ENCODE data around the gene TIMM10.
"Not testable (repeated sequence)": the region's sequence is repeated elsewhere in the genome, so short reads cannot be mapped to it uniquely, and the experiment has no call there.

Gene TIMM10

GRCh38 chr11:57539342-57539741 is 8.8 kb upstream of the TIMM10 start:
- no peaks in the 10 kb centered on the region for H3K4me1 ChIP-seq (ENCODE audit: control insufficient read depth, insufficient read depth, low read length)

GRCh38 chr11:57536947-57537619 is 6.5 kb upstream of the TIMM10 start, which contains the start of gene SMTNL1:
SMTNL1 (plus strand) TSS chr11:57537595; CDS start chr11:57542643, 5,048 bp downstream.
- H3K27me3 ChIP-seq (ENCODE audit: control insufficient read depth, insufficient read depth, low read length): peaks cover 42% of the 10 kb centered on the region
- H3K9me3 ChIP-seq (replicated peaks; ENCODE audit: low read length): no peaks in the 10 kb centered on the region
- no peak within 1 kb of the TSS for H3K9ac ChIP-seq (ENCODE audit: low read depth, low read length)
- H3K4me2 ChIP-seq (ENCODE audit: low read length): no peak within 1 kb of the TSS
- H3K4me3 ChIP-seq (ENCODE audit: low read length): no peak within 1 kb of the TSS
- H3K36me3 ChIP-seq (ENCODE audit: insufficient read depth, low read length): no peaks in the 10 kb centered on the region
- H3K4me1 ChIP-seq (ENCODE audit: control insufficient read depth, insufficient read depth, low read length): no peaks in the 10 kb centered on the region

More at GRCh38 chr11:57539342-57539741, 8.8 kb upstream of the TIMM10 start:
- no peaks in the 10 kb centered on the region for H3K36me3 ChIP-seq (ENCODE audit: insufficient read depth, low read length)
- H3K4me3 ChIP-seq (ENCODE audit: low read length): no peak overlapping the region
- no peak overlapping the region for H3K4me2 ChIP-seq (ENCODE audit: low read length)
- peaks cover 58% of the 10 kb centered on the region for H3K27me3 ChIP-seq (ENCODE audit: control insufficient read depth, insufficient read depth, low read length)
- H3K9ac ChIP-seq (ENCODE audit: low read depth, low read length): no peak overlapping the region
- H3K9me3 ChIP-seq (replicated peaks; ENCODE audit: low read length): no peaks in the 10 kb centered on the region

GRCh38 chr11:57534449-57534848 is 3.9 kb upstream of the TIMM10 start:
- not testable (repeated sequence) for H3K4me2 ChIP-seq (ENCODE audit: low read length); H3K9ac ChIP-seq (ENCODE audit: low read depth, low read length); H3K4me3 ChIP-seq (ENCODE audit: low read length); H3K4me1 ChIP-seq (ENCODE audit: control insufficient read depth, insufficient read depth, low read length); H3K36me3 ChIP-seq (ENCODE audit: insufficient read depth, low read length); H3K9me3 ChIP-seq (replicated peaks; ENCODE audit: low read length)
- H3K27me3 ChIP-seq (ENCODE audit: control insufficient read depth, insufficient read depth, low read length): peaks cover 36% of the 10 kb centered on the region

GRCh38 chr11:57530215-57530595 is 349 bp downstream of the TIMM10 start:
- H3K9me3 ChIP-seq (replicated peaks; ENCODE audit: low read length): no peaks in the 10 kb centered on the region
- H3K27me3 ChIP-seq (ENCODE audit: control insufficient read depth, insufficient read depth, low read length): peaks cover 2% of the 10 kb centered on the region
- H3K36me3 ChIP-seq (ENCODE audit: insufficient read depth, low read length): peaks cover 8% of the 10 kb centered on the region
- H3K4me1 ChIP-seq (ENCODE audit: control insufficient read depth, insufficient read depth, low read length): peaks cover 7% of the 10 kb centered on the region
- H3K4me3 ChIP-seq (ENCODE audit: low read length): peak overlapping the region; percentile 90
- peak overlapping the region; percentile 89 for H3K4me2 ChIP-seq (ENCODE audit: low read length)
- peak overlapping the region; percentile 93 for H3K9ac ChIP-seq (ENCODE audit: low read depth, low read length)

- peaks cover 7% of the 10 kb centered on the region for H3K4me1 ChIP-seq (ENCODE audit: control insufficient read depth, insufficient read depth, low read length)
- peak overlapping the region; percentile 89 for H3K4me2 ChIP-seq (ENCODE audit: low read length)
- H3K9me3 ChIP-seq (replicated peaks; ENCODE audit: low read length): no peaks in the 10 kb centered on the region
- no peak overlapping the region for H3K9ac ChIP-seq (ENCODE audit: low read depth, low read length)
- H3K27me3 ChIP-seq (ENCODE audit: control insufficient read depth, insufficient read depth, low read length): no peaks in the 10 kb centered on the region
- no peak overlapping the region for H3K4me3 ChIP-seq (ENCODE audit: low read length)
- peaks cover 8% of the 10 kb centered on the region for H3K36me3 ChIP-seq (ENCODE audit: insufficient read depth, low read length)
These were observed 1.5 kb downstream of the TIMM10 start for GRCh38 chr11:57529012-57529411.

- peaks cover 7% of the 10 kb centered on the region for H3K4me1 ChIP-seq (ENCODE audit: control insufficient read depth, insufficient read depth, low read length)
- no peak overlapping the region for H3K4me2 ChIP-seq (ENCODE audit: low read length)
- no peak overlapping the region for H3K9ac ChIP-seq (ENCODE audit: low read depth, low read length)
- no peaks in the 10 kb centered on the region for H3K9me3 ChIP-seq (replicated peaks; ENCODE audit: low read length)
- H3K4me3 ChIP-seq (ENCODE audit: low read length): no peak overlapping the region
- no peaks in the 10 kb centered on the region for H3K27me3 ChIP-seq (ENCODE audit: control insufficient read depth, insufficient read depth, low read length)
- peaks cover 8% of the 10 kb centered on the region for H3K36me3 ChIP-seq (ENCODE audit: insufficient read depth, low read length)
These were observed 3.4 kb downstream of the TIMM10 start for GRCh38 chr11:57527056-57527631.

GRCh38 chr11:57523419-57523818 is 7.1 kb downstream of the TIMM10 start:
- Histone ChIP-seq H3K4me1 (ENCODE audit: control insufficient read depth, insufficient read depth, low read length) (no peaks in the 10 kb centered on the region), H3K27me3 (ENCODE audit: control insufficient read depth, insufficient read depth, low read length) (no peaks in the 10 kb centered on the region), H3K36me3 (ENCODE audit: insufficient read depth, low read length) (no peaks in the 10 kb centered on the region), H3K9ac (ENCODE audit: low read depth, low read length) (no peak overlapping the region), H3K9me3 (replicated peaks; ENCODE audit: low read length) (no peaks in the 10 kb centered on the region), H3K4me2 (ENCODE audit: low read length) (no peak overlapping the region), H3K4me3 (ENCODE audit: low read length) (no peak overlapping the region)

- Histone ChIP-seq H3K36me3 (ENCODE audit: insufficient read depth, low read length) (no peaks in the 10 kb centered on the region), H3K9me3 (replicated peaks; ENCODE audit: low read length) (no peaks in the 10 kb centered on the region), H3K4me2 (ENCODE audit: low read length) (no peak overlapping the region), H3K27me3 (ENCODE audit: control insufficient read depth, insufficient read depth, low read length) (no peaks in the 10 kb centered on the region), H3K4me1 (ENCODE audit: control insufficient read depth, insufficient read depth, low read length) (no peaks in the 10 kb centered on the region), H3K9ac (ENCODE audit: low read depth, low read length) (no peak overlapping the region), H3K4me3 (ENCODE audit: low read length) (no peak overlapping the region)
These were observed 9.4 kb downstream of the TIMM10 start for GRCh38 chr11:57521116-57521515.

GRCh38 chr11:57516061-57516443 is 14.5 kb downstream of the TIMM10 start:
- Histone ChIP-seq H3K9me3 (replicated peaks; ENCODE audit: low read length) (no peaks in the 10 kb centered on the region), H3K9ac (ENCODE audit: low read depth, low read length) (peak overlapping the region; percentile 76), H3K36me3 (ENCODE audit: insufficient read depth, low read length) (no peaks in the 10 kb centered on the region), H3K4me2 (ENCODE audit: low read length) (peak overlapping the region; percentile 90), H3K27me3 (ENCODE audit: control insufficient read depth, insufficient read depth, low read length) (no peaks in the 10 kb centered on the region), H3K4me3 (ENCODE audit: low read length) (peak overlapping the region; percentile 83), H3K4me1 (ENCODE audit: control insufficient read depth, insufficient read depth, low read length) (peaks cover 8% of the 10 kb centered on the region)

GRCh38 chr11:57515332-57516060 is 15.1 kb downstream of the TIMM10 start, which contains the start of gene SLC43A1:
SLC43A1 (minus strand) TSS chr11:57515702; CDS start chr11:57514111, 1,591 bp downstream.
- Histone ChIP-seq H3K4me1 (ENCODE audit: control insufficient read depth, insufficient read depth, low read length) (peaks cover 8% of the 10 kb centered on the region), H3K4me2 (ENCODE audit: low read length) (peak within 1 kb of the TSS; percentile 90), H3K4me3 (ENCODE audit: low read length) (peak within 1 kb of the TSS; percentile 83), H3K27me3 (ENCODE audit: control insufficient read depth, insufficient read depth, low read length) (no peaks in the 10 kb centered on the region), H3K36me3 (ENCODE audit: insufficient read depth, low read length) (no peaks in the 10 kb centered on the region), H3K9ac (ENCODE audit: low read depth, low read length) (peak within 1 kb of the TSS; percentile 76), H3K9me3 (replicated peaks; ENCODE audit: low read length) (no peaks in the 10 kb centered on the region)

- Histone ChIP-seq H3K4me2 (ENCODE audit: low read length) (peak overlapping the region; percentile 90), H3K4me3 (ENCODE audit: low read length) (peak overlapping the region; percentile 83), H3K9me3 (replicated peaks; ENCODE audit: low read length) (no peaks in the 10 kb centered on the region), H3K4me1 (ENCODE audit: control insufficient read depth, insufficient read depth, low read length) (peaks cover 8% of the 10 kb centered on the region), H3K36me3 (ENCODE audit: insufficient read depth, low read length) (no peaks in the 10 kb centered on the region), H3K9ac (ENCODE audit: low read depth, low read length) (peak overlapping the region; percentile 76), H3K27me3 (ENCODE audit: control insufficient read depth, insufficient read depth, low read length) (no peaks in the 10 kb centered on the region)
These were observed 15.8 kb downstream of the TIMM10 start for GRCh38 chr11:57514538-57515331.
